ENCODE measurements around the gene STON1.
"Not testable (repeated sequence)": the region's sequence is repeated elsewhere in the genome, so short reads cannot be mapped to it uniquely, and the experiment has no call there.

The STON1 gene

GRCh38 chr2:48622691-48623090 is 92.7 kb downstream of the STON1 start:
- DNase-seq: not testable (repeated sequence)

- no peak for DNase-seq
Observed at GRCh38 chr2:48624696-48625095, 94.7 kb downstream of the STON1 start.

GRCh38 chr2:48626047-48626446 is 96.1 kb downstream of the STON1 start:
- DNase-seq: no peak

GRCh38 chr2:48633143-48633542 is 103.2 kb downstream of the STON1 start:
- no peak for DNase-seq

GRCh38 chr2:48635786-48636185 is 105.8 kb downstream of the STON1 start:
- DNase-seq: no peak

- no peak for DNase-seq
Observed at GRCh38 chr2:48638261-48638660, 108.3 kb downstream of the STON1 start.

Data from activated CD4-positive, alpha-beta T cell treated with anti-CD3 and anti-CD28 coated beads, Interleukin-2, Interleukin-6, amounts not matched to agents 100 ng/mL and 50 ng/mL, durations not matched to agents 16 hours and 8 hours (primary cell).